ENCODE results near the gene PROZ.

PROZ gene

DNA sequence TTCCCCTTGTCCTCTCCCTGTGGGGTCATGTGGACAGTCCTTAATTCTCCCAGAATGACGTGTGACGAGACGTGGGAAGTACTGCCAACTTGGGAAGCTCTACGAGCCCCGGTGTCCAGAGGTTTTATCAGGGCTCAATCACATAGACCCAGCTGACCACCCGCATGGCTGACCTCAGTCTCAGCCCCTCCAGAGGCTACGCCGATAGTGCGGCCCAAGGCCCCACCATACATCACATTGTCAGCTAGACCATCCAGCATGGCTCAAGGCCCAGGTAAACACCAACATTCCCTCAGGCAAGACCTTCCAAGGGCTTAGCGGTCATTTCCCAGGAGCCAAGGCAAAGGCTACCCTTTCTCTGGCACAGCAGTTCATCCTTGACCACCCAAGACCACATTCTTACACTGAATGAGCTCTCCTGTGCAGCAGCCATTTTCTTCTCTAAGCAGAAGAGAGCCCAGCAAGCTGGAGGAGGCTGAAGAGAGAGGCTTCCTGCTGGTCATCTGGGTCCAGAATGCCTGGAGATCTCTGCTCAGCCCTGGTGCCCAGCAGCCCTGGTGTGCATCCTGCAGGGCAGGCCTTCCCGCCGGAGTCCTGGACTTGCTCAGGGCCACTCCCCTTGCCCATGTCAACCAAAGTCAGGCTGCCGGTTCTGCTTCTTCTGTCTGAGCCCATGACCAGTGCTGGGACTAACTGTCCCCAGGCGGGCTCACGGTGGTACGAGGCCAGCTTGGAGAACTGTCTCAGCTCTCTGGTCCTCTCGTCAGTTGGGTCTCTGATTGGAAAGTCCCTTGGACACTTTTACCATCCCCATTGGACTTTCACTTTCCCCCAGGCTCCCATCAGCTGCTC is 43.7 kb upstream of the PROZ start:
- no peak overlapping the region for H3K4me3 ChIP-seq
- no peaks in the 10 kb centered on the region for H3K36me3 ChIP-seq
- H3K27ac ChIP-seq, result no peak overlapping the region
- no peak overlapping the region for H3K9ac ChIP-seq
- H3K4me2 ChIP-seq, result no peak overlapping the region
- H3K9me3 ChIP-seq, result peaks cover 12% of the 10 kb centered on the region
- H4K20me1 ChIP-seq, result no peaks in the 10 kb centered on the region
- no peaks in the 10 kb centered on the region for H3K27me3 ChIP-seq
- no peak for TF ChIP-seq Cebpa-rat (IDR thresholded peaks at IDR 0.05)
- peaks cover 13% of the 10 kb centered on the region; the same call in 1 of the 2 replicates for H3K4me1 ChIP-seq

GRCh38 chr13:113115363-113116205 is 42.9 kb upstream of the PROZ start:
- Histone ChIP-seq H3K4me1 (peaks cover 13% of the 10 kb centered on the region; the same call in 1 of the 2 replicates), H3K9ac (no peak overlapping the region), H3K4me3 (no peak overlapping the region), H4K20me1 (no peaks in the 10 kb centered on the region), H3K4me2 (no peak overlapping the region), H3K36me3 (no peaks in the 10 kb centered on the region), H3K9me3 (peaks cover 3% of the 10 kb centered on the region), H3K27me3 (no peaks in the 10 kb centered on the region), H3K27ac (no peak overlapping the region)
- no peak for TF ChIP-seq Cebpa-rat (IDR thresholded peaks at IDR 0.05)

DNA sequence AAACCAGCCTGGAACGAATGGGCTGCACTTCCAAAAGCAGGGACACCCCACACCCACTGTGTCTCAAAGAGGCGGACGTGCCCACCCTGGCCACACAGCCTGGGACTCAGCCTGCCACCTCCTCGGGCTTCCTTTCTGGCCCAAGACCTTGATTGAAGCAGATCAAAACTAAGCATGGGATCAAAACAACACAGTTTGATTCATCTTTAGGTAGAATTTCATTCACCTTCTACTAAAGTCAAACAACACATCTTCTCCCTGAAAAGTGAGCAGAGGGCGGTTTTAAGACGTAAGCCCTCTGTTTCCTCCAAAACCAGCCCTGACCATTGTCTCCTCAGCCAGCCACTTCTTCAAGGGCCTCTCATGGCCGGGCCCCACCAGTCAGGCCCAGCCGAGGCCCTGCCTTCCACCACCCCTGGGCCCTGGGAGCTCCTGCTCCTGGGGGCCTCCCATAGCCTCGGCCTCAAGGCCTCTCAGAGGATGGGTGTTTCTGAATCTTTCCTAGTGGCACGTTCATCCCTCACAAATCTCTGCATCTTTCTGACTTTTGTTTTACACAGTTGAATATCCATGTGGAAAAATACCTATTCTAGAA is 42.1 kb upstream of the PROZ start:
- H3K4me1 ChIP-seq, result peaks cover 13% of the 10 kb centered on the region; the same call in 1 of the 2 replicates
- no peak for TF ChIP-seq Cebpa-rat (IDR thresholded peaks at IDR 0.05)
- H3K9me3 ChIP-seq, result no peaks in the 10 kb centered on the region

GRCh38 chr13:113116871-113117271 is 41.6 kb upstream of the PROZ start:
- H4K20me1 ChIP-seq, result no peaks in the 10 kb centered on the region
- H3K4me2 ChIP-seq, result no peak overlapping the region
- no peaks in the 10 kb centered on the region for H3K27me3 ChIP-seq
- no peak overlapping the region for H3K4me3 ChIP-seq
- peaks cover 13% of the 10 kb centered on the region; the same call in 1 of the 2 replicates for H3K4me1 ChIP-seq
- H3K9ac ChIP-seq, result no peak overlapping the region
- no peaks in the 10 kb centered on the region for H3K36me3 ChIP-seq
- H3K9me3 ChIP-seq, result no peaks in the 10 kb centered on the region
- no peak overlapping the region for H3K27ac ChIP-seq
- TF ChIP-seq Cebpa-rat (IDR thresholded peaks at IDR 0.05), result no peak; the same call in 1 of the 2 replicates

More for the DNA sequence above, 42.1 kb upstream of the PROZ start:
- Histone ChIP-seq H3K27me3 (no peaks in the 10 kb centered on the region), H3K4me2 (no peak overlapping the region), H4K20me1 (no peaks in the 10 kb centered on the region), H3K9ac (no peak overlapping the region), H3K36me3 (no peaks in the 10 kb centered on the region), H3K4me3 (no peak overlapping the region), H3K27ac (no peak overlapping the region)

- Histone ChIP-seq H4K20me1 (no peaks in the 10 kb centered on the region), H3K4me3 (no peak overlapping the region), H3K36me3 (no peaks in the 10 kb centered on the region), H3K27ac (no peak overlapping the region), H3K9me3 (no peaks in the 10 kb centered on the region), H3K4me2 (no peak overlapping the region), H3K4me1 (peaks cover 13% of the 10 kb centered on the region; the same call in 1 of the 2 replicates), H3K27me3 (no peaks in the 10 kb centered on the region), H3K9ac (no peak overlapping the region)
- no peak; the same call in 1 of the 2 replicates for TF ChIP-seq Cebpa-rat (IDR thresholded peaks at IDR 0.05)
Observed at GRCh38 chr13:113117335-113117872, 41.0 kb upstream of the PROZ start.

GRCh38 chr13:113117911-113118260 is 40.6 kb upstream of the PROZ start:
- Histone ChIP-seq H3K4me3 (no peak overlapping the region), H3K4me2 (no peak overlapping the region), H3K27ac (no peak overlapping the region), H3K36me3 (no peaks in the 10 kb centered on the region), H3K9me3 (no peaks in the 10 kb centered on the region), H4K20me1 (no peaks in the 10 kb centered on the region), H3K4me1 (peaks cover 13% of the 10 kb centered on the region; the same call in 1 of the 2 replicates), H3K27me3 (no peaks in the 10 kb centered on the region), H3K9ac (no peak overlapping the region)
- TF ChIP-seq Cebpa-rat (IDR thresholded peaks at IDR 0.05), result no peak

DNA sequence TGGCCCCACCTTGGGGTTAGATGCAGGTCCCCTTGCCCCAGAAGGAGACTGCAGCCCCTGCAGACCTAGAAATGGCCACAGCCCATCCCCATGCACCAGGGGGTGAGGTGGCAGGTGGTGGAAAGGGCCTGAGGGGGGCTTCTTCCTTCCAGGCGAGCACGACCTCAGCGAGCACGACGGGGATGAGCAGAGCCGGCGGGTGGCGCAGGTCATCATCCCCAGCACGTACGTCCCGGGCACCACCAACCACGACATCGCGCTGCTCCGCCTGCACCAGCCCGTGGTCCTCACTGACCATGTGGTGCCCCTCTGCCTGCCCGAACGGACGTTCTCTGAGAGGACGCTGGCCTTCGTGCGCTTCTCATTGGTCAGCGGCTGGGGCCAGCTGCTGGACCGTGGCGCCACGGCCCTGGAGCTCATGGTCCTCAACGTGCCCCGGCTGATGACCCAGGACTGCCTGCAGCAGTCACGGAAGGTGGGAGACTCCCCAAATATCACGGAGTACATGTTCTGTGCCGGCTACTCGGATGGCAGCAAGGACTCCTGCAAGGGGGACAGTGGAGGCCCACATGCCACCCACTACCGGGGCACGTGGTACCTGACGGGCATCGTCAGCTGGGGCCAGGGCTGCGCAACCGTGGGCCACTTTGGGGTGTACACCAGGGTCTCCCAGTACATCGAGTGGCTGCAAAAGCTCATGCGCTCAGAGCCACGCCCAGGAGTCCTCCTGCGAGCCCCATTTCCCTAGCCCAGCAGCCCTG is 40.0 kb upstream of the PROZ start:
- no peak overlapping the region for H3K4me3 ChIP-seq
- no peaks in the 10 kb centered on the region for H4K20me1 ChIP-seq
- H3K27me3 ChIP-seq, result no peaks in the 10 kb centered on the region
- H3K4me1 ChIP-seq, result peaks cover 8% of the 10 kb centered on the region; the same call in 1 of the 2 replicates
- H3K27ac ChIP-seq, result no peak overlapping the region
- H3K9me3 ChIP-seq, result no peaks in the 10 kb centered on the region
- no peaks in the 10 kb centered on the region for H3K36me3 ChIP-seq
- H3K9ac ChIP-seq, result no peak overlapping the region
- H3K4me2 ChIP-seq, result no peak overlapping the region
- no peak for TF ChIP-seq Cebpa-rat (IDR thresholded peaks at IDR 0.05)

GRCh38 chr13:113119166-113119821 is 39.2 kb upstream of the PROZ start:
- H3K4me1 ChIP-seq, result peaks cover 6% of the 10 kb centered on the region; the same call in 1 of the 2 replicates
- H3K27me3 ChIP-seq, result no peaks in the 10 kb centered on the region
- no peak overlapping the region for H3K9ac ChIP-seq
- H3K27ac ChIP-seq, result no peak overlapping the region
- H4K20me1 ChIP-seq, result no peaks in the 10 kb centered on the region
- no peaks in the 10 kb centered on the region for H3K36me3 ChIP-seq
- no peak overlapping the region for H3K4me3 ChIP-seq
- no peak overlapping the region for H3K4me2 ChIP-seq
- TF ChIP-seq Cebpa-rat (IDR thresholded peaks at IDR 0.05), result no peak
- no peaks in the 10 kb centered on the region for H3K9me3 ChIP-seq

Measured in BLaER1 (cell line).